Hematopoietic multipotent progenitor cell (in vitro differentiated cells): ENCODE data around the gene TRIM65. TPM values are rescaled to one million over a fixed set of nuclear protein-coding genes. Genes with fewer than 3 reads are reported as not detected.

Experiments
- DNase-seq, 3 donors: peaks; one replicate each; pipeline ENCODE4 v3.0.0-alpha.2; 2011 to 2015; ENCODE audit warnings: low read depth in 2 of 3, low spot score in 2 of 3
- total RNA-seq: library from RNA; depleted of rRNA; stranded (reverse); fragments of >200 nt; gene quantifications from one replicate; pipeline ENCODE4 v1.2.3, GENCODE V29; 2012

Gene TRIM65
- 41.2 TPM for total RNA-seq

GRCh38 chr17:75896415-75897159 is at the start of gene TRIM65:
Gene TRIM65 (minus strand): TSS chr17:75896951. CDS start chr17:75896937, 14 bp downstream.
- DNase-seq = peak; percentile 62 to 87 (median 82)

GRCh38 chr17:75945211-75945610 is 48.5 kb upstream of the TRIM65 start:
- no peak for DNase-seq

DNA sequence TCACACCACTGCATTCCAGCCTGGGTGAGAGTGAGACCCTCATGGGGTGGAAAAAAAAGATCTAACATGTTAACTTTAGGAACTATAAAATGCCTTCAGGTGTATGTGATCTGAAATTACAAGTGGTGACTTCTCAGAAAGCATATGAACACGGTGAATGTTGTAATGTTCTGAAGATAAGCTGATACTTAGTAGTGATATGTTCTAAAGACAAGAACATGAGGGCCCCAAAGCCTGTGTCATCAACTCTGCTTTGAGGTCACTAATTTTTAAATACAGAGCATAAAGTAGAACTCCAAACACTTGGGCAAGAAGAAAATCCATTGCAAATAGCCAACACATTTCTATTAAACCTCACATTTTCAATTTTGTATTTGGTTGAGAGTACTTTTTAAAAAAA is 46.7 kb upstream of the TRIM65 start:
- DNase-seq = no peak

- no peak for DNase-seq
Measured at GRCh38 chr17:75942473-75942872, 45.7 kb upstream of the TRIM65 start.

GRCh38 chr17:75941442-75941819 is 44.7 kb upstream of the TRIM65 start:
- DNase-seq = no peak

DNA sequence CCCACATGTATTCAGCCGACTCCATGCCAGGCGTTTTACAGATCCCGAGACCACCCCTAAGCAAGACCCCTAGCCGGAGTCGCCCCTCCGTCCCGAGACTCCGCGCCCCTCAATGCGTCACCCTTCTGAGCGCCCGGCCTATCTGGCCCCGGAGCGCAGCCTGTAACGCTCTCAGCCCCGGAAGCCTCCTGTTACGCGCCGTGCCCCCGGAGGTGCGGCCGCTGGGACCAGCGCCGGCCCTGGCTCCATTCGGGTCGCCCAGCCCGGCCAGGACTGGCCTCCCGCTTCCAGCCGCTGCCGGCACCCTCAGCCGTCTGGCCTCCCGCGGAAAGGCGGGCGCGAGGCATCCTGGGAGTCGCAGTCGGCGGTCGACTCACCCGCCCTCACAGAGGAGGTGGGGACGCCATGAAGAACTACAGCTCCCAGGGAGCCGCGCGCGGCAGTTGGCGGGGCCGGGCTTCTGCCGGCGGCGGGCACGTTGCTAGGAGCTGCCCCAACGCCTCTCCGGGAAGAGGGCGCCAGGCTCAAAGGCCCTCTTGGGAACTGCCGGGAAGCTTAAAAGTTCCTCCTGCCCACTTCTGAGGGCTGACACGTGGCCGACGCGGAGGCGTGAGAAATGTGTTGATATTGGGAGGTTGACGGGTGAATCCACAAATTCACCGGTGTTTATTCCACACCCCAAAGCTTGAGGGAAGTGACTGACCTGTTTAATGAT is 44.1 kb upstream of the TRIM65 start, which contains the start of gene FBF1:
Gene FBF1 (minus strand): TSS at position 316 of the 715 bp plus-strand sequence. CDS start 2,893 bp downstream, outside the sequence.
- DNase-seq = peak; percentile 65 to 88 (median 84)

DNA sequence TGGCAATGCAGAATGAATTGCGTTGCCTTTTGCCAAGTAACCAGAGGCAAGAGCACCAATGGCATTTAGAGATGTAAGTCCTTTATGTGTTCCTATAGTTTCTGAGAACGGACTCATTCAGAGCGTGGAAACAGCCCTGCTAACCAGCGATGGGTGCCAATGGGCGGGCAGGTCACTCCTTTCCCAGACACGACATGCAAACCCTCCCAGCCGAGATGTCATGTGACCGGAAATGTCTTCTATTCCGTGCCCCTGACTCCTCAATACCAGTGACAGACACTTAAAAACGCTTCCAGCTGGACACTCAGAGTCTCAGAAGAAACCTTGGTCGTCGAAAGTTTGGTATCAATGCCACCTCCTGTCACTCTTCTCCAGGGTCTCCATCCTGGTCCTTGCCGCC is 40.9 kb upstream of the TRIM65 start:
- DNase-seq = no peak

DNA sequence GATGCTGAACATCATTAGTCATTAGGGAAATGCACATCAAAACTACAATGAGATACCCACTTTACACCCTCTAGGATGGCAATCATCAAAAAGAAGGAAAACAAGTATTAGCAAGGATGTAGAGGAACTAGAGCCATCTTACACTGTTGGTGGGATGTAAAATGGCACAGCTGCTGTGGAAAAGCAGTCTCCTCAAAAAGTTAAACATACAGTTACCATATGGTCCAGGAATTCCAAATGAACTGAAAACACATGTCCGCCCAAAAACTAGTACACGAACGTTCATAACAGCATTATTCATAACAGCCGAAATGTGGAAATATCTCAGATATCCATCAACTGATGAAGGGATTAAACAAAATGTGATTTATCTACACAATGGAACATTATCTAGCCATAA is 37.1 kb upstream of the TRIM65 start:
- DNase-seq = no peak

GRCh38 chr17:75932852-75933251 is 36.1 kb upstream of the TRIM65 start:
- no peak for DNase-seq

DNA sequence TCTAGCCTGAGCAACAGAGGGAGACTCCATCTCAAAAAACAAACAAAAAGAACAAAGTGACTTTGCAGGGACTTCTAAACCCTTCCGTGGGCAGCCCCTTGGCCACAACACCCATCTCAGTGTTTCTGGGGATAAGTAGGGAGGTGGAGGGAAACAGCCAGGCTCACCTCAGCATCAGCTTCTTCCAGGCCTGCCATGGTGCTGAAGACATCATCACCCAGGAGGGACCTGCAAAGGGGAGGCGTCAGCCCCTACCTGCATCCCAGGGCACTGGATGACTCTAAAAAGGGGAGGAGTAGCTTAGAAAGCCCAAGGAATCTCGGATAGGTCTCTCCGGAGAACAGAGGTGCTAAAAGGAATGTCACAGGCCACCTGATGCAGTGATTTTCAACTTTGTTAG is 34.3 kb upstream of the TRIM65 start:
- DNase-seq = no peak

GRCh38 chr17:75927286-75927922 is 30.7 kb upstream of the TRIM65 start:
- peak in 1 of 3 donors; percentile 38 for DNase-seq

DNA sequence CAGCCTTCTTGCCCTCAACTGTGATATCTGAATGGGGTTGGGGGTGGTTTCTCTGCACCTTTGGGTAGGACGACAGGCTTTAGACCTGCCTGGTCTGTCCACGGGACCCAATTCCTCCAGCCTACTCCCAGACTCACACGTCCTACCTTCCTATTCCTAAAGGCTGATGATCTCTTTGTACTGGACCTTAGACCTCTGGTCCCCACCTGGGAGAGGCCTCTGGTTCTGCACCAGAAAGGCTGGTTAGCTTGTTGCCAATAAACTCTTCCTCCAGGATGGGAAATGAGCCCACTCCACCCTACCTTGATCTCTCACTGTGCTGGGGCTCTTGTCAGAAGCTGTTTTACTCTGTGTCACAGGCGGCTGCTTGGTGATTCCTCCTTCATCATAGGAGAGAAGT is 29.7 kb upstream of the TRIM65 start:
- DNase-seq = no peak

DNA sequence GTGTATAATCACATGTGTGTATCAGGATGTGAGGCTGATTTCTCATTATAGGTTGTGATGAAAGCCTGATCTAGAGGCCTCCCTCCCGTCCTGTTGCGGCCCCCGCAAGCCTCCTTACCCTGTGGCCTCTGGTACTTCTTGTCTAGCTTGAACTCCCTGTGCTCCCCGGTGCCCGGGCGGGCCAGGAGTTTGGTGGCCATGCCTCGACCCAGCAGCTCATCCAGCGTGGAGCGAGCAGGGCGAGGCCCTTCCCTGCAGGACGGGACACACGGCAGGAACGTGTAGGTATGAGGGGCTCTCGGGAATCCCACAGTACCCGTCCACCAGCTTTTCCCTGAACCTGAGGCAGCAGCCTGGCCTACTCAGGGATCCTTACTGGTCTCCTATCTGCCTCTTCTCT is 29.2 kb upstream of the TRIM65 start:
- DNase-seq = no peak

GRCh38 chr17:75925103-75925502 is 28.4 kb upstream of the TRIM65 start:
- no peak for DNase-seq

DNA sequence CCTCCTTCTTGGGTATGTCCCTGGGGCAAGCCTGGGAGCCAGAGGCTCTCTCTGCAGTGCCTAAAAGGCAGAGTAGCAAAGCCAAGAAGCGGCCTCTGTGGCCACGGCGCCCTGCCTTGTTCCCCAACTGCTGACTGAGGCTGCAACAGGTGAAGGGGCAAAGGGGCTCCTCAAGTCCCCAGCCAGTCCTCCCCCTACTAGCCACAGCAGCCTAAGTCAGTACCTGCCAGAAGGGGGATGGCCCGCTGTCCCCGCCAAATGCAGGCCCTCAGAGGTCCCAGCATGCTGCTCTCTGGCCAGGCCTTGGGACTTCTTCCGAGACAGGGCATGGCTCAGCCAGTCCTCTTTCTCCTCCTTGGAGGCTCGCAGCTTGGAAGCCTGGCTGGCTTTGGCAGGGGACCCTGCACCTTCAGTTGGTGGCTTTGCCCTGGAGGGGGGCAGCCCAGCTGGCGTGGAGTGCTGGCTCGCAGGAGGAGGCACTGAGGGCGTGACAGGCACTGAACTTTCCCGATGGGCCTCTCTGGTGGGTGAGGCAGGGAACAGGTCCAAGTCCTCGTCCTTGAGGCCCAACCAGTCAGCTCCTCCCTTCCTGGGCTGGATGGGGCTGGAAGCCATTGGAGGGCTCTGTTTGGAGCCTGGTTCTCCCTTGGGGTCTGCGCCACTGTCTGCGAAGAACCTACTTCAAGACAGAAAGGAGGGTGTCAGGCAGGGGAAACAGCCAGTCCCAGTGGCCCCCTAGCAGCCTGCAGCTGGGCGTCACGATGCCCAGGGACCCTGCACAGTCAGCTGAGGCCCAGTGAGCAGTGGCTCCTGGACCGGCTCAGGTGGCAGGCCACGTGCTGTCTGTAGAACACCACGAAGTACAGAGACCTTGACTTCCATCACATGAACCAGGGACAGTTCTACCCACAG is 26.5 kb upstream of the TRIM65 start:
- DNase-seq = no peak

- no peak for DNase-seq
Measured at GRCh38 chr17:75922173-75922961, 25.6 kb upstream of the TRIM65 start.

DNA sequence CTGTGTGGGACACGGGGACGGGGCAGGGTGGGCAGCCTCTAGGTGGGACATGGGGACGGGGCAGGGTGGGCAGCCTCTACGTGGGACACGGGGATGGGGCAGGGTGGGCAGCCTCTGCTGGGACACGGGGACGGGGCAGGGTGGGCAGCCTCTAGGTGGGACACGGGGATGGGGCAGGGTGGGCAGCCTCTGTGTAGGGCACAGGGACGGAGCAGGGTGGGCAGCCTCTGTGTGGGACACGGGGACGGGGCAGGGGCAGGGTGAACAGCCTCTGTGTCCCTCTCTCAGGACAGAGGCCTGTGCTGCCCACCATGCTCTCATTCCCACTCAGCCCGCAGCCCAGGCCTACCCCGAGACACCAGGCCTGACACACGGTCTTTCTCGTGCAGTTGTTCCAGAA is 24.8 kb upstream of the TRIM65 start:
- no peak for DNase-seq

GRCh38 chr17:75920045-75920560 is 23.4 kb upstream of the TRIM65 start:
- DNase-seq = no peak

DNA sequence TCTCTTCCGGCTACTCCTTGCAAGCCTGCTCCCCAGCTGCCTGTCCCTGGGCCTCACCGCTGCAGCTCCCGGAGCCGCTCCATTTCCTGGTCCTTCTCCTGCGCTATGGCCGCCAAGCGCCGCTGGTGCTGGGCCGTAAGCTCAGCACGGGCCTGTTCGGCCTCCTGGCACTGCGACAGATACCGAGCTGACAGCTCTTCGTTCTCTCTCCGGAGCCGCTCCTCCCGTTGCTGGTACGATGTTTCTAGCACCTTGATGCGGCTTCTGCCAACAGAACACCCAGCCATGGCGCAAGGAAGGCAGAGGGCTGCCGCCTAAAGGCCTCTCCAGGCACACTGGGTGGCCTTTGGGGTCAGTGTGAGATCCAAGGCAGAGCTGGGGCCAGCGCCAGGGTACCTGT is 22.9 kb upstream of the TRIM65 start:
- no peak for DNase-seq
